Astrocyte (in vitro differentiated cells and primary cell): ENCODE measurements around the gene RND3.

Experiments
- EZH2 ChIP-seq: IDR thresholded peaks from 2 replicates; pipeline ENCODE4 v1.6.1; 2012; ENCODE audit warnings: mild to moderate bottlenecking, low read length, inconsistent platforms; ENCODE audit not compliant: insufficient read depth
- TF ChIP-seq, protein P1 (sequence below): IDR thresholded peaks from 2 replicates; pipeline ENCODE4 v1.5.1; 2011; ENCODE audit warnings: low read depth, mild to moderate bottlenecking, inconsistent platforms, low read length, moderate library complexity; ENCODE audit not compliant: insufficient read depth

DNA sequence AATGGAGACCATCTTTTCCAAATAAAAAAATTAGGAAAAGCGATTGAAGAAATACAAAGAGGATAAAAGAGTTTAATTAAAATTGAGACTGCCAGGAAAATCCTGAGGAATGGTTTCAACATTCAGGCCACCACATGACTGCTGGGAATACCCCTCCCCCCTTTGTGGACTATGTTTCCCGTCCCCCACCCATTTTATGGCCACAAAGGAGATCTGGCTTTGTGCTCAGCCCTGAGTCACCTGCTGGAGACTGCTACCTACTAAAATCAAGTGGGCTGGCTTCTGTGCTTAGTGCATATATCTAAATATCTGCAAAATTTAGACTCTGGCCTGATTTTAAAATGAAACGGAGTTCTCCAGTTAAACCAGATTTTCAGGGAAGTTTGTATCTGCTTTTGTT lies 10.1 kb downstream of the RND3 start:
- TF ChIP-seq, protein P1, sequence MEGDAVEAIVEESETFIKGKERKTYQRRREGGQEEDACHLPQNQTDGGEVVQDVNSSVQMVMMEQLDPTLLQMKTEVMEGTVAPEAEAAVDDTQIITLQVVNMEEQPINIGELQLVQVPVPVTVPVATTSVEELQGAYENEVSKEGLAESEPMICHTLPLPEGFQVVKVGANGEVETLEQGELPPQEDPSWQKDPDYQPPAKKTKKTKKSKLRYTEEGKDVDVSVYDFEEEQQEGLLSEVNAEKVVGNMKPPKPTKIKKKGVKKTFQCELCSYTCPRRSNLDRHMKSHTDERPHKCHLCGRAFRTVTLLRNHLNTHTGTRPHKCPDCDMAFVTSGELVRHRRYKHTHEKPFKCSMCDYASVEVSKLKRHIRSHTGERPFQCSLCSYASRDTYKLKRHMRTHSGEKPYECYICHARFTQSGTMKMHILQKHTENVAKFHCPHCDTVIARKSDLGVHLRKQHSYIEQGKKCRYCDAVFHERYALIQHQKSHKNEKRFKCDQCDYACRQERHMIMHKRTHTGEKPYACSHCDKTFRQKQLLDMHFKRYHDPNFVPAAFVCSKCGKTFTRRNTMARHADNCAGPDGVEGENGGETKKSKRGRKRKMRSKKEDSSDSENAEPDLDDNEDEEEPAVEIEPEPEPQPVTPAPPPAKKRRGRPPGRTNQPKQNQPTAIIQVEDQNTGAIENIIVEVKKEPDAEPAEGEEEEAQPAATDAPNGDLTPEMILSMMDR, result no peak
- no peak for TF ChIP-seq EZH2
